OCI-LY7 (cell line): ENCODE results near the gene KIF26A. TPM values are rescaled to one million over a fixed set of nuclear protein-coding genes. Genes with fewer than 3 reads are reported as not detected.

Source experiments
- BruUV-seq: library from RNA; stranded (reverse); fragments of 400-500 nt; replicated peaks from 2 replicates; lab custom pipeline; 2021; lab: Mats Ljungman, UMichigan
- CTCF ChIA-PET: fragments of 300-600 bp; sonication (Branson Sonifier 250); formaldehyde crosslinking; loops from one replicate; lab custom pipeline; 2022; ENCODE audit warnings: antibody characterized with exemption; ENCODE audit not compliant: unreplicated experiment; lab: Charles Lee
- POLR2A ChIA-PET: fragments of 300-600 bp; sonication (Branson Sonifier 250); formaldehyde crosslinking; loops from one replicate; lab custom pipeline; 2022; ENCODE audit warnings: antibody characterized with exemption; lab: Charles Lee
- DNase-seq: peaks from one replicate; pipeline ENCODE4 v3.0.0-alpha.2; 2015; ENCODE audit warnings: low spot score
- H2AFZ ChIP-seq: fragments of 200-600 bp; sonication (generic), shearing (Covaris generic); 2 replicates; pipeline ENCODE4 v1.6.1; 2014; ENCODE audit warnings: mild to moderate bottlenecking, antibody characterized with exemption, low read length, moderate library complexity
- H3K27ac ChIP-seq: fragments of 200-600 bp; sonication (generic); 2 replicates; pipeline ENCODE4 v1.5.1; 2014; ENCODE audit warnings: mixed run types, low read depth, mild to moderate bottlenecking, moderate library complexity, low read length, inconsistent platforms; ENCODE audit not compliant: poor library complexity, severe bottlenecking
- H3K36me3 ChIP-seq: fragments of 200-600 bp; sonication (generic); 2 replicates; pipeline ENCODE4 v1.6.1; 2014; ENCODE audit warnings: mild to moderate bottlenecking, antibody characterized with exemption, low read length, moderate library complexity, mixed read lengths; ENCODE audit not compliant: insufficient read depth
- H3K4me1 ChIP-seq: fragments of 200-600 bp; sonication (generic); 2 replicates; pipeline ENCODE4 v1.5.1; 2014; ENCODE audit warnings: mild to moderate bottlenecking, low read length; ENCODE audit not compliant: insufficient read depth, poor library complexity, severe bottlenecking
- H3K4me2 ChIP-seq: fragments of 200-600 bp; sonication (generic); 2 replicates; pipeline ENCODE4 v1.6.1; 2014; ENCODE audit warnings: mild to moderate bottlenecking, low read length
- H3K4me3 ChIP-seq: fragments of 200-600 bp; sonication (generic); 2 replicates; pipeline ENCODE4 v1.5.1; 2014; ENCODE audit warnings: mild to moderate bottlenecking, low read depth, low read length; ENCODE audit not compliant: poor library complexity, severe bottlenecking
- H3K79me2 ChIP-seq: fragments of 200-600 bp; sonication (generic); 2 replicates; pipeline ENCODE4 v1.6.1; 2016; ENCODE audit warnings: low read depth, mild to moderate bottlenecking, low read length, moderate library complexity, mixed read lengths; ENCODE audit not compliant: insufficient read depth
- H3K9me2 ChIP-seq: fragments of 200-600 bp; sonication (generic); 2 replicates; pipeline ENCODE4 v1.6.1; 2016; ENCODE audit warnings: mild to moderate bottlenecking, low read length, mixed read lengths; ENCODE audit not compliant: insufficient read depth
- H3K9me3 ChIP-seq: fragments of 200-600 bp; sonication (generic); 2 replicates; pipeline ENCODE4 v1.6.1; 2014; ENCODE audit warnings: mild to moderate bottlenecking, mixed run types, low read length, mixed read lengths
- H4K20me1 ChIP-seq: fragments of 200-600 bp; sonication (generic); 2 replicates; pipeline ENCODE4 v1.6.1; 2014; ENCODE audit warnings: mild to moderate bottlenecking, antibody characterized with exemption, low read length, moderate library complexity, mixed read lengths; ENCODE audit not compliant: insufficient read depth
- CTCF ChIP-seq: fragments of 200-600 bp; sonication (generic); conservative IDR thresholded peaks from 2 replicates; pipeline ENCODE4 v1.5.1; 2014; ENCODE audit warnings: mild to moderate bottlenecking, antibody characterized with exemption, low read length, moderate library complexity, mixed read lengths
- EZH2phosphoT487 ChIP-seq: fragments of 200-600 bp; sonication (generic); IDR thresholded peaks from 2 replicates; pipeline ENCODE4 v1.6.1; 2018; ENCODE audit warnings: low read depth, borderline replicate concordance, mild to moderate bottlenecking, mixed run types, antibody characterized with exemption, low read length, moderate library complexity, mixed read lengths
- intact Hi-C: fragments of 100-400 bp; cut with micrococcal nuclease; formaldehyde crosslinking; loops from one replicate; pipeline ENCODE4 v1.10.0; 2022; ENCODE audit not compliant: unreplicated experiment
- total RNA-seq, 2 experiments: library from RNA; depleted of rRNA in 1 of 2; stranded (reverse); fragments of >200 nt in 1 of 2; shearing (Covaris generic) in 1 of 2; gene quantifications; 2 replicates each; pipeline ENCODE4 v1.2.3, GENCODE V29; 2014 to 2022

The KIF26A gene
- total RNA-seq, 2 experiments from 2014 or later, result not detected

GRCh38 chr14:104161602-104162367 lies 23.4 kb downstream of the KIF26A start:
- no peaks in the 10 kb centered on the region for H3K9me2 ChIP-seq
- no TSS peak for BruUV-seq
- intact Hi-C loops, result no loop called here
- H3K79me2 ChIP-seq, result no peaks in the 10 kb centered on the region
- H3K9me3 ChIP-seq, result no peaks in the 10 kb centered on the region
- no peaks in the 10 kb centered on the region for H4K20me1 ChIP-seq
- no peak overlapping the region for H3K4me3 ChIP-seq
- ChIA-PET POLR2A (no interaction called here), CTCF (no interaction called here)
- no peak overlapping the region for H3K27ac ChIP-seq
- TF ChIP-seq EZH2phosphoT487 (no peak), CTCF (no peak)
- H3K4me2 ChIP-seq, result no peak overlapping the region
- no peaks in the 10 kb centered on the region for H3K4me1 ChIP-seq
- DNase-seq, result no peak
- no peaks in the 10 kb centered on the region for H3K36me3 ChIP-seq
- no peak overlapping the region for H2AFZ ChIP-seq

- Histone ChIP-seq H3K4me3 (no peak overlapping the region), H3K9me2 (no peaks in the 10 kb centered on the region), H4K20me1 (no peaks in the 10 kb centered on the region), H2AFZ (no peak overlapping the region), H3K36me3 (no peaks in the 10 kb centered on the region), H3K79me2 (no peaks in the 10 kb centered on the region), H3K9me3 (no peaks in the 10 kb centered on the region), H3K4me1 (no peaks in the 10 kb centered on the region), H3K27ac (no peak overlapping the region), H3K4me2 (no peak overlapping the region)
- no peak for TF ChIP-seq EZH2phosphoT487
- no peak for TF ChIP-seq CTCF
- intact Hi-C loops, result no loop called here
- DNase-seq, result no peak
- BruUV-seq, result no TSS peak
- POLR2A ChIA-PET, result no interaction called here
- CTCF ChIA-PET, result no interaction called here
Measured at GRCh38 chr14:104162495-104162894, 24.1 kb downstream of the KIF26A start.

- BruUV-seq, result no TSS peak
- no peaks in the 10 kb centered on the region for H3K4me1 ChIP-seq
- DNase-seq, result no peak
Measured at GRCh38 chr14:104163541-104163940, 25.2 kb downstream of the KIF26A start.

More at GRCh38 chr14:104163541-104163940, 25.2 kb downstream of the KIF26A start:
- ChIA-PET POLR2A (no interaction called here), CTCF (no interaction called here)
- no peak overlapping the region for H3K4me3 ChIP-seq
- TF ChIP-seq EZH2phosphoT487 (no peak), CTCF (no peak)
- no peak overlapping the region for H3K4me2 ChIP-seq
- H4K20me1 ChIP-seq, result no peaks in the 10 kb centered on the region
- no peak overlapping the region for H3K27ac ChIP-seq
- no peaks in the 10 kb centered on the region for H3K9me3 ChIP-seq
- intact Hi-C loops, result no loop called here
- no peaks in the 10 kb centered on the region for H3K9me2 ChIP-seq
- no peaks in the 10 kb centered on the region for H3K79me2 ChIP-seq
- H3K36me3 ChIP-seq, result no peaks in the 10 kb centered on the region
- H2AFZ ChIP-seq, result no peak overlapping the region
